Vagina (tissue), 2 donors: ENCODE results near the gene KIF23. TPM values are rescaled to one million over a fixed set of nuclear protein-coding genes. Genes with fewer than 3 reads are reported as not detected.
"Not testable (repeated sequence)": the region's sequence is repeated elsewhere in the genome, so short reads cannot be mapped to it uniquely, and the experiment has no call there.

Experiments
- DNase-seq, 2 donors: peaks; one replicate each; pipeline ENCODE4 v3.0.0-alpha.2; 2017; ENCODE audit errors: extremely low spot score in 2 of 2
- H3K27ac ChIP-seq: fragments of 200-600 bp; sonication (generic); one replicate; pipeline ENCODE4 v1.5.1; 2019
- H3K27me3 ChIP-seq: fragments of 200-600 bp; sonication (generic); one replicate; pipeline ENCODE4 v1.5.1; 2019
- H3K36me3 ChIP-seq, 2 donors: fragments of 200-600 bp; sonication (generic); one replicate each; pipeline ENCODE4 v1.5.1; 2017 to 2019
- H3K4me1 ChIP-seq: fragments of 200-600 bp; sonication (generic); one replicate; pipeline ENCODE4 v1.5.1; 2019
- H3K4me3 ChIP-seq, 2 donors: fragments of 200-600 bp; sonication (generic); 1 replicate in 1 of 2; 2 replicates in 1 of 2; pipeline ENCODE4 v1.5.1; 2016 to 2019
- H3K9me3 ChIP-seq: fragments of 200-600 bp; sonication (generic); one replicate; pipeline ENCODE4 v1.5.1; 2019
- POLR2A ChIP-seq, 2 donors: fragments of 450-650 bp; IDR thresholded peaks; one replicate each; pipeline ENCODE4 v1.6.1; 2017; ENCODE audit warnings: antibody characterized with exemption in 2 of 2, mild to moderate bottlenecking in 2 of 2, moderate library complexity in 2 of 2
- POLR2AphosphoS5 ChIP-seq, 2 donors: sonication (generic); formaldehyde crosslinking; IDR thresholded peaks; one replicate each; pipeline ENCODE4 v1.9.0; 2017; ENCODE audit warnings: antibody characterized with exemption in 2 of 2, mild to moderate bottlenecking in 2 of 2, low read depth in 1 of 2; ENCODE audit not compliant: insufficient read depth in 1 of 2
- intact Hi-C: fragments of 100-400 bp; cut with DNase I; formaldehyde crosslinking; loops from one replicate; pipeline ENCODE4 v1.15.1; 2023
- total RNA-seq: library from RNA; depleted of rRNA; stranded (reverse); fragments of >200 nt; gene quantifications from one replicate; pipeline ENCODE4 v1.2.3, GENCODE V29; 2016
- TF ChIP-seq, protein P1 (sequence below), 3 experiments: fragments of 450-650 bp in 2 of 3; fragments of 200-600 bp in 1 of 3; sonication (generic) in 1 of 3; IDR thresholded peaks; one replicate each; pipeline ENCODE4 v1.5.1; 2017 to 2019; ENCODE audit warnings: antibody characterized with exemption in 3 of 3, mild to moderate bottlenecking in 2 of 3, moderate library complexity in 2 of 3

The KIF23 gene
- total RNA-seq, 1 donor from 2014 or later = 7.4 TPM

DNA sequence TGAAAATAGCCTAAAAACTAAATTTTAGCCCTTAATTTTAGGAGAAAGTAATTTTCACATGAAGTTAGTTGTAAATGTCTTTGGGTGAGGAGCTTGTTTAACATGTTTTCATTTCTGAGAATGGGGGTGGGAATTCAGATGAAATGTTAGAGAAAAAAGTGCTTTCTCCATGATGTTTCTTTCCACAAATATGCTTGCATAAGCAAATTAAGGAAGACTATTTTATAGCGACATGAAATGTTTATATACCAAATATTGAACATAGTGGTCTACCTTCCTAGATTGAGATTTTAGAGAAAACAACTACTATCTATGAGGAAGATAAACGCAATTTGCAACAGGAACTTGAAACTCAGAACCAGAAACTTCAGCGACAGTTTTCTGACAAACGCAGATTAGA lies 25.5 kb downstream of the KIF23 start:
- TF ChIP-seq, protein P1, sequence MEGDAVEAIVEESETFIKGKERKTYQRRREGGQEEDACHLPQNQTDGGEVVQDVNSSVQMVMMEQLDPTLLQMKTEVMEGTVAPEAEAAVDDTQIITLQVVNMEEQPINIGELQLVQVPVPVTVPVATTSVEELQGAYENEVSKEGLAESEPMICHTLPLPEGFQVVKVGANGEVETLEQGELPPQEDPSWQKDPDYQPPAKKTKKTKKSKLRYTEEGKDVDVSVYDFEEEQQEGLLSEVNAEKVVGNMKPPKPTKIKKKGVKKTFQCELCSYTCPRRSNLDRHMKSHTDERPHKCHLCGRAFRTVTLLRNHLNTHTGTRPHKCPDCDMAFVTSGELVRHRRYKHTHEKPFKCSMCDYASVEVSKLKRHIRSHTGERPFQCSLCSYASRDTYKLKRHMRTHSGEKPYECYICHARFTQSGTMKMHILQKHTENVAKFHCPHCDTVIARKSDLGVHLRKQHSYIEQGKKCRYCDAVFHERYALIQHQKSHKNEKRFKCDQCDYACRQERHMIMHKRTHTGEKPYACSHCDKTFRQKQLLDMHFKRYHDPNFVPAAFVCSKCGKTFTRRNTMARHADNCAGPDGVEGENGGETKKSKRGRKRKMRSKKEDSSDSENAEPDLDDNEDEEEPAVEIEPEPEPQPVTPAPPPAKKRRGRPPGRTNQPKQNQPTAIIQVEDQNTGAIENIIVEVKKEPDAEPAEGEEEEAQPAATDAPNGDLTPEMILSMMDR (IDR thresholded peaks at IDR 0.05) = no peak
- TF ChIP-seq POLR2A (IDR thresholded peaks at IDR 0.05) = no peak
- TF ChIP-seq POLR2AphosphoS5 (IDR thresholded peaks at IDR 0.05; ENCODE audit: insufficient read depth in 1 of 2, low read depth in 1 of 2) = no peak
- H3K36me3 ChIP-seq = no peaks in the 10 kb centered on the region
- intact Hi-C loops = no loop called here

DNA sequence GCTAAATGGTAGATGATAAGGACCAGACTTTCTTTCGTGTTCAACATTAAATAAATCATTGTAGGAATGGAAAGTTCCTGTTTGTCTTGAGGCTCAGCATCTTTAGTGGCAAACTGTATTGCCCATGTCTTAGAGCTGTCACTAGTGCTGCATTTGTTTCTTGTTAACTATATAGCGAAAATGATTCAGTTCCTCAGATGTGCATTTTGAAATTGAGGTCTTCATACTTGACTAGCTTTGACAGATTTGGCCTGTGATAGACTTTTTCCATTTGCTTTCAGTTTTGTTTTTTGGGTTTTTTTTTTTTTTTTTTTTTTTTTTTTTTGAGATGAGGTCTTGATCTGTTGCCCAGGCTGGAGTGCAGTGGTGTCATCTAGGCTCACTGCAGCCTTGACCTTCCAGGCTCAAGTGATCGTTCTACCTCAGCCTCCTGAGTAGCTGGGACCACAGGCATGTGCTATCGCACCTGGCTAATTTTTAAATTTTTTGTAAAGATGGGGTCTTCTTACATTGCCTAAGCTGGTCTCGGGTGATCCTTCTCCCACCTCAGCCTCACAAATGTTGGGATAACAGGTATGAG lies 29.0 kb downstream of the KIF23 start:
- Histone ChIP-seq H3K9me3 (no peaks in the 10 kb centered on the region), H3K27me3 (no peaks in the 10 kb centered on the region), H3K27ac (no peak overlapping the region), H3K36me3 (no peaks in the 10 kb centered on the region), H3K4me1 (no peaks in the 10 kb centered on the region), H3K4me3 (no peak overlapping the region)
- TF ChIP-seq, protein P1 (IDR thresholded peaks at IDR 0.05) = no peak
- TF ChIP-seq POLR2AphosphoS5 (IDR thresholded peaks at IDR 0.05; ENCODE audit: insufficient read depth in 1 of 2, low read depth in 1 of 2) (no peak), POLR2A (IDR thresholded peaks at IDR 0.05) (no peak)
- DNase-seq = no peak
- intact Hi-C loops = no loop called here

More for the DNA sequence above, 25.5 kb downstream of the KIF23 start:
- no peak for DNase-seq
- H3K4me1 ChIP-seq = no peaks in the 10 kb centered on the region
- H3K9me3 ChIP-seq = no peaks in the 10 kb centered on the region
- H3K27ac ChIP-seq = no peak overlapping the region
- no peaks in the 10 kb centered on the region for H3K27me3 ChIP-seq
- H3K4me3 ChIP-seq = no peak overlapping the region

DNA sequence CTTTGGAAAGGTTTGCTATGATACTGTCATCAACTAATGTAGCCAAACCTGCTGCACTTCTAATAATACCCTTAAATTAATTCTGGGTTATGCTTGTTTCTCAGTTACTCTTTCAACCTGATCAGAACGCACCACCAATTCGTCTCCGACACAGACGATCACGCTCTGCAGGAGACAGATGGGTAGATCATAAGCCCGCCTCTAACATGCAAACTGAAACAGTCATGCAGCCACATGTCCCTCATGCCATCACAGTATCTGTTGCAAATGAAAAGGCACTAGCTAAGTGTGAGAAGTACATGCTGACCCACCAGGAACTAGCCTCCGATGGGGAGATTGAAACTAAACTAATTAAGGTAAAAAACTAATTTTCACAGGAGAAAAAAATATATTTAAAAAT lies 30.5 kb downstream of the KIF23 start:
- no peaks in the 10 kb centered on the region for H3K9me3 ChIP-seq
- TF ChIP-seq, protein P1 (IDR thresholded peaks at IDR 0.05) = no peak
- TF ChIP-seq POLR2AphosphoS5 (IDR thresholded peaks at IDR 0.05; ENCODE audit: insufficient read depth in 1 of 2, low read depth in 1 of 2) = no peak
- no peak for TF ChIP-seq POLR2A (IDR thresholded peaks at IDR 0.05)
- no peaks in the 10 kb centered on the region for H3K27me3 ChIP-seq
- H3K36me3 ChIP-seq = no peaks in the 10 kb centered on the region
- intact Hi-C loops = no loop called here
- no peaks in the 10 kb centered on the region for H3K4me1 ChIP-seq
- no peak for DNase-seq
- no peak overlapping the region for H3K4me3 ChIP-seq
- no peak overlapping the region for H3K27ac ChIP-seq

DNA sequence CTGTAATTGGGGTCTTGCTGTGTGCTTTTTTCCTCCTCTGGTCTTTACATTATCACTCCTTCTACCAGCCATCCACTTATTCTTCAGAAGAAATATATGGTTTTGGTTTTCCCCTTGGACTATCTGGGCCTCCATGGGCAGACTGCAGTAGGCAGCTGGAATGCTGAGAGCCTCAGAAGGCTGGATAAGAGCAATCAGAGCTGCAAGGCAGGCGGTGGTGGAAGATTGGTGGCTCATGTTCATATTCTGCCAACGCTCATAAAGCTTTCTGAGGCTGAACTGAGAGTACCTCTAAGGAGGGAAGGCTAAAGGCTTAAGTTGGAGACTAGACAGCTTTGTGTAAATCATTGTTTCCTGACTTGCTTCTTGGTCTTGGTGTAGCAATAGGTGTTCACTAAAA lies 32.8 kb downstream of the KIF23 start:
- Histone ChIP-seq H3K36me3 (no peaks in the 10 kb centered on the region), H3K27me3 (no peaks in the 10 kb centered on the region), H3K9me3 (no peaks in the 10 kb centered on the region), H3K4me1 (peaks cover 9% of the 10 kb centered on the region), H3K27ac (no peak overlapping the region), H3K4me3 (no peak overlapping the region)
- DNase-seq = no peak
- TF ChIP-seq, protein P1 (IDR thresholded peaks at IDR 0.05) = no peak
- TF ChIP-seq POLR2A (IDR thresholded peaks at IDR 0.05) (no peak), POLR2AphosphoS5 (IDR thresholded peaks at IDR 0.05; ENCODE audit: insufficient read depth in 1 of 2, low read depth in 1 of 2) (no peak)
- intact Hi-C loops = no loop called here

DNA sequence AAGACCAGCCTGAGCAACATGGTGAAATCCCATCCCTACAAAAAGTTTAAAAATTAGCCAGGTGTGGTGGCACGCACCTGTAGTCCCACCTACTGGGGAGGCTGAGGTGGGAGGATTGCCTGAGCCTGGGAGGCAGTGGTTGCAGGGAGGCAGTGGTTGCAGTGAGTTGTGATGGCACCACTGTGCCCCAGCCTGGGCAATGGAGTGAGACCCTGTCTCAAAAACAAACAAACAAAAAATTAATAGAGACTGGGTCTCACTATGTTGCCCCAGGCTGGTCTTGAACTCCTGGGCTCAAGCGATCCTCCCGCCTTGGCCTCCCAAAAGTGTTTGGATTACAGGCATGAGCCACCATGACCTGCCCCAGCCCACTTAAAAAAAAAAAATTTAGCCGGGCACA lies 36.1 kb downstream of the KIF23 start:
- H3K4me3 ChIP-seq, H3K36me3 ChIP-seq, DNase-seq, H3K9me3 ChIP-seq, H3K27me3 ChIP-seq, intact Hi-C loops, H3K27ac ChIP-seq: not testable (repeated sequence)
- peaks cover 31% of the 10 kb centered on the region for H3K4me1 ChIP-seq
